Activated CD8-positive, alpha-beta T cell treated with anti-CD3 and anti-CD28 coated beads for 36 hours (primary cell): ENCODE measurements around the gene TMIGD2. TPM values are rescaled to one million over a fixed set of nuclear protein-coding genes. Genes with fewer than 3 reads are reported as not detected.

Experiments
- ATAC-seq: fragments of 200-7000 bp; cut with Tn5 transposase; one replicate; pipeline ENCODE4 v1.10.0; 2021; ENCODE audit warnings: mild to moderate bottlenecking, moderate library complexity
- CTCF ChIA-PET: fragments of 350-600 bp; sonication (Branson Sonifier 250); formaldehyde crosslinking; loops from one replicate; lab custom pipeline; 2021; ENCODE audit warnings: antibody characterized with exemption; lab: Charles Lee
- POLR2A ChIA-PET: fragments of 350-600 bp; sonication (Branson Sonifier 250); formaldehyde crosslinking; loops from one replicate; lab custom pipeline; 2021; ENCODE audit warnings: antibody characterized with exemption; lab: Charles Lee
- DNase-seq: peaks from one replicate; pipeline ENCODE4 v3.0.0-alpha.2; 2020
- H3K27ac Mint-ChIP-seq: one replicate; pipeline ENCODE4 v1.8.0; 2021; ENCODE audit warnings: mild to moderate bottlenecking, mixed read lengths
- H3K27me3 Mint-ChIP-seq: one replicate; pipeline ENCODE4 v1.8.0; 2021; ENCODE audit warnings: mixed read lengths
- H3K36me3 Mint-ChIP-seq: one replicate; pipeline ENCODE4 v1.8.0; 2021; ENCODE audit warnings: low read depth, mixed read lengths
- H3K4me1 Mint-ChIP-seq: one replicate; pipeline ENCODE4 v1.8.0; 2021; ENCODE audit warnings: low read depth, mixed read lengths
- H3K4me3 Mint-ChIP-seq: one replicate; pipeline ENCODE4 v1.8.0; 2021; ENCODE audit warnings: mild to moderate bottlenecking, moderate library complexity, mixed read lengths
- H3K9me3 Mint-ChIP-seq: one replicate; pipeline ENCODE4 v1.8.0; 2021; ENCODE audit warnings: mixed read lengths
- intact Hi-C: fragments of 100-400 bp; cut with micrococcal nuclease; formaldehyde crosslinking; loops from one replicate; pipeline ENCODE4 v1.10.0; 2022
- total RNA-seq, 2 experiments: library from RNA; stranded (reverse); gene quantifications; one replicate each; pipeline ENCODE4 v1.2.3, GENCODE V29; 2021
- TF ChIP-seq, protein P1 (sequence below): fragments of 200-600 bp; IDR thresholded peaks from one replicate; pipeline ENCODE4 v1.8.0; 2022; ENCODE audit warnings: antibody characterized with exemption, mild to moderate bottlenecking

TMIGD2 gene
- total RNA-seq, 2 experiments from 2014 or later = 13.6 to 14.8 TPM

- CTCF ChIA-PET = interaction anchor here (1.4 kb wide), 1 partner anchor 50 kb away, joined by 5 read pairs; no protein-coding TSS in a partner anchor
- POLR2A ChIA-PET = no interaction called here
- Mint-ChIP-seq H3K27ac (no peak overlapping the region), H3K4me3 (no peak overlapping the region), H3K9me3 (peaks cover 13% of the 10 kb centered on the region), H3K4me1 (no peaks in the 10 kb centered on the region), H3K36me3 (peaks cover 13% of the 10 kb centered on the region), H3K27me3 (no peaks in the 10 kb centered on the region)
- TF ChIP-seq, protein P1, sequence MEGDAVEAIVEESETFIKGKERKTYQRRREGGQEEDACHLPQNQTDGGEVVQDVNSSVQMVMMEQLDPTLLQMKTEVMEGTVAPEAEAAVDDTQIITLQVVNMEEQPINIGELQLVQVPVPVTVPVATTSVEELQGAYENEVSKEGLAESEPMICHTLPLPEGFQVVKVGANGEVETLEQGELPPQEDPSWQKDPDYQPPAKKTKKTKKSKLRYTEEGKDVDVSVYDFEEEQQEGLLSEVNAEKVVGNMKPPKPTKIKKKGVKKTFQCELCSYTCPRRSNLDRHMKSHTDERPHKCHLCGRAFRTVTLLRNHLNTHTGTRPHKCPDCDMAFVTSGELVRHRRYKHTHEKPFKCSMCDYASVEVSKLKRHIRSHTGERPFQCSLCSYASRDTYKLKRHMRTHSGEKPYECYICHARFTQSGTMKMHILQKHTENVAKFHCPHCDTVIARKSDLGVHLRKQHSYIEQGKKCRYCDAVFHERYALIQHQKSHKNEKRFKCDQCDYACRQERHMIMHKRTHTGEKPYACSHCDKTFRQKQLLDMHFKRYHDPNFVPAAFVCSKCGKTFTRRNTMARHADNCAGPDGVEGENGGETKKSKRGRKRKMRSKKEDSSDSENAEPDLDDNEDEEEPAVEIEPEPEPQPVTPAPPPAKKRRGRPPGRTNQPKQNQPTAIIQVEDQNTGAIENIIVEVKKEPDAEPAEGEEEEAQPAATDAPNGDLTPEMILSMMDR = no peak
- DNase-seq (no peak), ATAC-seq (no peak)
- intact Hi-C loops = no loop called here
Measured at GRCh38 chr19:4316956-4317355, 14.8 kb upstream of the TMIGD2 start.

DNA sequence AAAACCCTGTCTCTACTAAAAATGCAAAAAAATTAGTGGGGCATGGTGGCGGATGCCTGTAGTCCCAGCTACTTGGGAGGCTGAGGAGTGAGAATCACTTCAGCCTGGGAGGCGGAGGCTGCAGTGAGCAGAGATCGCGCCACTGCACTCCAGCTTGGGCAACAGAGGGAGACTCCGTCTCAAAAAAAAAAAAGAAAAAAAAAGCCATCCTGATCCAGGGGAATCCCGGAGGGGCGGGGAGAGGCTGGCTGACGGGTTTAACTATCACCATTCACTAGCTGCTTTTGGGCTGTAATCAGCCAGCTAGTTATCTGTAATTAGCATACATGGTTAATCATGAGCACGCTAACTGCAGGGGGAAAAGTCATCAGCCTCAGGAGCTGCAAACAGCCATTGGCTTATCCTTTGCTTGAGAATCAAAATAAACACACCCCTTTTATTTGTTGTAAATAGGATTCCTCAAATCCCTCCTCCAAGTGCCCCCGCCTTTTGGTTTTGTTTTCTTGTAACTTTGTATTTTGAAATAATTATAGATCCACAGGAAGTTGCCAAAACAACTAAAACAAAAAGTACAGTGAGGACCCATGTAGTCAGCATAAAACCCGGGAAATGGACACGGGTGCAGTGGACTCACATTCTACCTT lies 11.8 kb upstream of the TMIGD2 start:
- no peak for DNase-seq
- Mint-ChIP-seq H3K4me1 (no peaks in the 10 kb centered on the region), H3K4me3 (no peak overlapping the region)

GRCh38 chr19:4310247-4311121 lies 8.3 kb upstream of the TMIGD2 start:
- Mint-ChIP-seq H3K4me3 (no peak overlapping the region), H3K36me3 (peaks cover 3% of the 10 kb centered on the region), H3K4me1 (no peaks in the 10 kb centered on the region), H3K27ac (no peak overlapping the region), H3K27me3 (no peaks in the 10 kb centered on the region), H3K9me3 (no peaks in the 10 kb centered on the region)
- ChIA-PET CTCF (no interaction called here), POLR2A (no interaction called here)
- intact Hi-C loops = no loop called here
- TF ChIP-seq, protein P1 = no peak
- ATAC-seq (peak; percentile 87), DNase-seq (peak; percentile 44)

More for the DNA sequence above, 11.8 kb upstream of the TMIGD2 start:
- intact Hi-C loops = no loop called here
- ATAC-seq = no peak
- Mint-ChIP-seq H3K9me3 (peaks cover 3% of the 10 kb centered on the region), H3K27me3 (no peaks in the 10 kb centered on the region), H3K27ac (no peak overlapping the region), H3K36me3 (peaks cover 5% of the 10 kb centered on the region)
- CTCF ChIA-PET = no interaction called here
- POLR2A ChIA-PET = interaction anchor here (1.4 kb wide), 1 partner anchor 10 kb away, joined by 3 read pairs; the partner anchor contains the start of gene FSD1
- TF ChIP-seq, protein P1 = no peak

DNA sequence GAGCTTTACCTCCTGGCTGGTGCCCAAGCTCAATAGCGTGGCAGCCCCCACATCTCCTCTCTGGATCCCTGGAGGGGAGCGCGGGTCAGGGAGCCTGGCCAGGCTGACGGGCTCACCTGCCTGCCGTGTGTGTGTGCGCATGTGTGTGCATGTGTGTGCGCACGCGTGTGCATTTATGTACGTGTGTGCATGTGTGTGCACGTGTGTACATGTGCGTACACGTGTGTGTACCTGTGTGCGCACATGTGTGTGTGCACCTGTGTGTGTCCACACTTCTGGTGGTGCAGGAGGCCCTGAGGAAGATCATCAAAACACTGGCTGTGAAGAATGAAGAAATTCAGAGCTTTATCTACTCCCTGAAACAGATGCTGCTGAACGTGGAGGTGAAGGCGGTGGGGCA lies 3.5 kb upstream of the TMIGD2 start:
- peaks cover 23% of the 10 kb centered on the region for H3K4me1 Mint-ChIP-seq
- intact Hi-C loops = no loop called here
- ATAC-seq = no peak

More for the DNA sequence above, 3.5 kb upstream of the TMIGD2 start:
- H3K36me3 Mint-ChIP-seq = peaks cover 3% of the 10 kb centered on the region
- H3K4me3 Mint-ChIP-seq = peak overlapping the region; percentile 68
- TF ChIP-seq, protein P1 = no peak
- ChIA-PET CTCF (interaction anchor here (0.9 to 1.3 kb wide), 2 partner anchors 39 to 47 kb away, joined by 3 read pairs; no protein-coding TSS in a partner anchor), POLR2A (interaction anchor here (0.7 to 1.5 kb wide), 5 partner anchors 16 to 98 kb away, joined by 3 to 4 read pairs (median 3); no protein-coding TSS in a partner anchor)
- no peak overlapping the region for H3K27ac Mint-ChIP-seq
- no peak for DNase-seq
- H3K27me3 Mint-ChIP-seq = no peaks in the 10 kb centered on the region
- H3K9me3 Mint-ChIP-seq = no peaks in the 10 kb centered on the region
